PFSK-1 (cell line): ENCODE results near the gene PRSS48.

Experiments
- FOXP2 ChIP-seq: optimal IDR thresholded peaks from 2 replicates; pipeline ENCODE3; 2011; ENCODE audit warnings: borderline replicate concordance, control low read depth, inconsistent platforms; ENCODE audit not compliant: insufficient read depth; ENCODE audit errors: extremely low read length, extremely low read depth
- POLR2AphosphoS5 ChIP-seq: IDR thresholded peaks from 2 replicates; pipeline ENCODE4 v1.6.1; 2012; ENCODE audit warnings: low read depth, mild to moderate bottlenecking, control low read depth, low read length, moderate library complexity
- TAF1 ChIP-seq: IDR thresholded peaks from 2 replicates; pipeline ENCODE4 v1.6.1; 2012; ENCODE audit warnings: low read length, control low read depth, borderline replicate concordance; ENCODE audit not compliant: insufficient read depth
- TF ChIP-seq, protein P1 (sequence below), 2 experiments: IDR thresholded peaks; 2 replicates each; pipeline versions ENCODE4 v1.6.1 to v1.8.0; 2011 to 2012; ENCODE audit warnings: low read depth in 2 of 2, low read length in 2 of 2, control low read depth in 1 of 2, inconsistent platforms in 1 of 2, mild to moderate bottlenecking in 1 of 2, moderate library complexity in 1 of 2; ENCODE audit not compliant: insufficient read depth in 1 of 2

DNA sequence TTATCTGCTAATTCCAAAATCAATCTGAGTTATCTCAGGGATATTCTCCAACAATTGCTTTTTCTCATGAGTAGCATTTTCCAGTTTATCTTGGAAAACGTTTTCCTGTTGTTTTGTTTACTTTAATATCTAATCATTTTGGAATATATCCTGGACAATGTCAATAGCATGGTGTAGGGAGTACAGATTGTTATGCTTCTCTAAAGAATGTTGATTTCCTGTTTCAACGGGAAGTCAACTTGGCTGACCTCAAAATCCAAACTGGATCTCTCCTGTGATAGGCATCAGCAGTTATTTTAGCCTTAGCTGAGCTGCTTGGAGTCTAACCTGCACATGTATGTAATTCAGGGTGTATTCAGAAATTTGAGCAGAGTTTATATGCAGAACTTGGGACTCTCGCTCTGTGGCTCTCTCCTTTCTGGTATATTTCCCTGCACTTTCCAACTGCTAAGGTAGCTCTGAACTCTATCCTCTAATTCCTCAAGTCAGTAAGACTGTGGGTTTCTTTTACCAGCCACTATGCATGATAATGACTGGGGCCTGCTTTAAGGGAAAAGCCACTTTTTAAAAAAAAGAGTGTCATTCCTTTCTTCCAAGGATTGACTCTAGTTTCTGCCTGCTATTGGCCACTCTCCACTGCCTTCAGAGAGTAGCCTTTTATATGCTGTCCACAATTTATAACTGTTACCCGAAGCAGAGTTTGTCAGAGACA, 7.7 kb downstream of the PRSS48 start:
- TF ChIP-seq POLR2AphosphoS5 = no peak
- no peak for TF ChIP-seq TAF1
- TF ChIP-seq, protein P1, sequence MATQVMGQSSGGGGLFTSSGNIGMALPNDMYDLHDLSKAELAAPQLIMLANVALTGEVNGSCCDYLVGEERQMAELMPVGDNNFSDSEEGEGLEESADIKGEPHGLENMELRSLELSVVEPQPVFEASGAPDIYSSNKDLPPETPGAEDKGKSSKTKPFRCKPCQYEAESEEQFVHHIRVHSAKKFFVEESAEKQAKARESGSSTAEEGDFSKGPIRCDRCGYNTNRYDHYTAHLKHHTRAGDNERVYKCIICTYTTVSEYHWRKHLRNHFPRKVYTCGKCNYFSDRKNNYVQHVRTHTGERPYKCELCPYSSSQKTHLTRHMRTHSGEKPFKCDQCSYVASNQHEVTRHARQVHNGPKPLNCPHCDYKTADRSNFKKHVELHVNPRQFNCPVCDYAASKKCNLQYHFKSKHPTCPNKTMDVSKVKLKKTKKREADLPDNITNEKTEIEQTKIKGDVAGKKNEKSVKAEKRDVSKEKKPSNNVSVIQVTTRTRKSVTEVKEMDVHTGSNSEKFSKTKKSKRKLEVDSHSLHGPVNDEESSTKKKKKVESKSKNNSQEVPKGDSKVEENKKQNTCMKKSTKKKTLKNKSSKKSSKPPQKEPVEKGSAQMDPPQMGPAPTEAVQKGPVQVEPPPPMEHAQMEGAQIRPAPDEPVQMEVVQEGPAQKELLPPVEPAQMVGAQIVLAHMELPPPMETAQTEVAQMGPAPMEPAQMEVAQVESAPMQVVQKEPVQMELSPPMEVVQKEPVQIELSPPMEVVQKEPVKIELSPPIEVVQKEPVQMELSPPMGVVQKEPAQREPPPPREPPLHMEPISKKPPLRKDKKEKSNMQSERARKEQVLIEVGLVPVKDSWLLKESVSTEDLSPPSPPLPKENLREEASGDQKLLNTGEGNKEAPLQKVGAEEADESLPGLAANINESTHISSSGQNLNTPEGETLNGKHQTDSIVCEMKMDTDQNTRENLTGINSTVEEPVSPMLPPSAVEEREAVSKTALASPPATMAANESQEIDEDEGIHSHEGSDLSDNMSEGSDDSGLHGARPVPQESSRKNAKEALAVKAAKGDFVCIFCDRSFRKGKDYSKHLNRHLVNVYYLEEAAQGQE (IDR thresholded peaks at IDR 0.05; ENCODE audit: insufficient read depth in 1 of 2, low read depth in 2 of 2, low read length in 2 of 2) = no peak
- TF ChIP-seq FOXP2 = no peak
